ENCODE measurements around the gene SERPINI1. TPM values are rescaled to one million over a fixed set of nuclear protein-coding genes. Genes with fewer than 3 reads are reported as not detected.

The SERPINI1 gene
- total and polyA plus RNA-seq, 9 of the 15 experiments (the other 6 are each of a cell fraction or from before 2014, with no cell fraction given) = 1.6 to 9.9 (median 3.5) TPM

DNA sequence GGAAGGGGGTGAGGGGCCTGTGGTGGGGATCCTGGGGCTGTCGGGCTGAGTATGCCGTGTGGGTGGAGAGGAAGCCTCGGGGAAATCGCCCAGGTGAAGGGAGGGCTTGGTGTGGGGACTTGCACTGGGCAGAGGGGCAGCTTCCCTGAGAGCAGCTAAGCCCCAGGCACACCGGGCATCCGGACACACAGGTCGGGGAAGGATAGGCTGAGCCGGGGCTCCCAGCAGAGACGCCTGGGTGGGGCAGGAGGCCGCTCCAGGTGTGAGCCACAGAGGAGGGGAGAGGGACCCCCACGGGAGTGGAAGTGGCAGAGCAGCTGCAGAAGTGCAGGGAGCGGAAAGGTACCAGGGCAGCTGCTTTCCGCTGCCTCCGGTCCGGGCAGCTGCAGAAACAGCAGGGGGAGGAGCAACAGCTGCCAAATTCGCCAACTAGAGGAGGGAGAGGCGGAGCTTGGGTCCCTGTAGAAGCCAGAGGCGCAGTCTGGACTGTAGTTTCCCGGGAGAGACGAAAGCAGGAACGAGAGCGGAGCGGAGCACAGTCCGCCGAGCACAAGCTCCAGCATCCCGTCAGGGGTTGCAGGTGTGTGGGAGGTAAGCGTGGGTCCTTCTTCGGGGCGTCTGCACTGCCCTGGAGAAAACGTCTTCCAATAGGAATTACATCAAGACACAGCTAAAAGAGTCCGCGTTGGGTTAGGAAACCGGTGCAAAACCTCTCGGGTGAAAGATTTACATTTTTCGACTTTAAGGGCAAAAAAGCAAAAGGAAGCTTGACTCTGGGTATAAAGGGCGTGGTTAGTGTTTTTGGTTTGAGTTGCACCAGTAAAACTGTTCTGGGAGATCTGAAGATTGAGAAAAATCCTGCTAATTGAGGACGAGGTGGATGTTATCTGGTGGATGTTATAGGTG lies at the start of gene SERPINI1 (continued):
- TF ChIP-seq NUFIP1 (IDR thresholded peaks at IDR 0.05; ENCODE audit: partially characterized antibody) (no peak), CHD1 (IDR thresholded peaks at IDR 0.05; ENCODE audit: low read length) (no peak), HSF4 (CRISPR knock-in tag; IDR thresholded peaks at IDR 0.05; ENCODE audit: borderline replicate concordance) (no peak), CC2D1A (IDR thresholded peaks at IDR 0.05) (no peak), ZNF77 (CRISPR knock-in tag; IDR thresholded peaks at IDR 0.05) (no peak), NFXL1 (CRISPR knock-in tag; IDR thresholded peaks at IDR 0.05) (no peak), CREB5 (CRISPR knock-in tag; IDR thresholded peaks at IDR 0.05) (no peak), TCFL5 (CRISPR knock-in tag; conservative IDR thresholded peaks at IDR 0.05) (no peak), ZBTB17 (CRISPR knock-in tag; IDR thresholded peaks at IDR 0.05) (no peak), FOXA3 (CRISPR knock-in tag; conservative IDR thresholded peaks at IDR 0.05 in 1 of 2, IDR thresholded peaks at IDR 0.05 in 1 of 2) (0 out of 4 replicates have a peak, but pooled peaks of 1 of the 2 experiments have one; percentile 8), HNRNPH1 (optimal IDR thresholded peaks at IDR 0.05; ENCODE audit: low read depth, low read length) (no peak), E2F3 (CRISPR knock-in tag; IDR thresholded peaks at IDR 0.05) (no peak), RBM39 (optimal IDR thresholded peaks at IDR 0.05; ENCODE audit: low read depth, low read length) (no peak)
- TF ChIP-seq, protein P1, sequence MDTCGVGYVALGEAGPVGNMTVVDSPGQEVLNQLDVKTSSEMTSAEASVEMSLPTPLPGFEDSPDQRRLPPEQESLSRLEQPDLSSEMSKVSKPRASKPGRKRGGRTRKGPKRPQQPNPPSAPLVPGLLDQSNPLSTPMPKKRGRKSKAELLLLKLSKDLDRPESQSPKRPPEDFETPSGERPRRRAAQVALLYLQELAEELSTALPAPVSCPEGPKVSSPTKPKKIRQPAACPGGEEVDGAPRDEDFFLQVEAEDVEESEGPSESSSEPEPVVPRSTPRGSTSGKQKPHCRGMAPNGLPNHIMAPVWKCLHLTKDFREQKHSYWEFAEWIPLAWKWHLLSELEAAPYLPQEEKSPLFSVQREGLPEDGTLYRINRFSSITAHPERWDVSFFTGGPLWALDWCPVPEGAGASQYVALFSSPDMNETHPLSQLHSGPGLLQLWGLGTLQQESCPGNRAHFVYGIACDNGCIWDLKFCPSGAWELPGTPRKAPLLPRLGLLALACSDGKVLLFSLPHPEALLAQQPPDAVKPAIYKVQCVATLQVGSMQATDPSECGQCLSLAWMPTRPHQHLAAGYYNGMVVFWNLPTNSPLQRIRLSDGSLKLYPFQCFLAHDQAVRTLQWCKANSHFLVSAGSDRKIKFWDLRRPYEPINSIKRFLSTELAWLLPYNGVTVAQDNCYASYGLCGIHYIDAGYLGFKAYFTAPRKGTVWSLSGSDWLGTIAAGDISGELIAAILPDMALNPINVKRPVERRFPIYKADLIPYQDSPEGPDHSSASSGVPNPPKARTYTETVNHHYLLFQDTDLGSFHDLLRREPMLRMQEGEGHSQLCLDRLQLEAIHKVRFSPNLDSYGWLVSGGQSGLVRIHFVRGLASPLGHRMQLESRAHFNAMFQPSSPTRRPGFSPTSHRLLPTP (IDR thresholded peaks at IDR 0.05; ENCODE audit: borderline replicate concordance, extremely low read depth, insufficient read length) = no peak
- TF ChIP-seq, protein P2, sequence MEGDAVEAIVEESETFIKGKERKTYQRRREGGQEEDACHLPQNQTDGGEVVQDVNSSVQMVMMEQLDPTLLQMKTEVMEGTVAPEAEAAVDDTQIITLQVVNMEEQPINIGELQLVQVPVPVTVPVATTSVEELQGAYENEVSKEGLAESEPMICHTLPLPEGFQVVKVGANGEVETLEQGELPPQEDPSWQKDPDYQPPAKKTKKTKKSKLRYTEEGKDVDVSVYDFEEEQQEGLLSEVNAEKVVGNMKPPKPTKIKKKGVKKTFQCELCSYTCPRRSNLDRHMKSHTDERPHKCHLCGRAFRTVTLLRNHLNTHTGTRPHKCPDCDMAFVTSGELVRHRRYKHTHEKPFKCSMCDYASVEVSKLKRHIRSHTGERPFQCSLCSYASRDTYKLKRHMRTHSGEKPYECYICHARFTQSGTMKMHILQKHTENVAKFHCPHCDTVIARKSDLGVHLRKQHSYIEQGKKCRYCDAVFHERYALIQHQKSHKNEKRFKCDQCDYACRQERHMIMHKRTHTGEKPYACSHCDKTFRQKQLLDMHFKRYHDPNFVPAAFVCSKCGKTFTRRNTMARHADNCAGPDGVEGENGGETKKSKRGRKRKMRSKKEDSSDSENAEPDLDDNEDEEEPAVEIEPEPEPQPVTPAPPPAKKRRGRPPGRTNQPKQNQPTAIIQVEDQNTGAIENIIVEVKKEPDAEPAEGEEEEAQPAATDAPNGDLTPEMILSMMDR (IDR thresholded peaks at IDR 0.05 in 2 of 3, conservative IDR thresholded peaks at IDR 0.05 in 1 of 3; ENCODE audit: insufficient read depth in 2 of 3, low read depth in 1 of 3, low read length in 3 of 3) = no peak
- TF ChIP-seq, protein P3, sequence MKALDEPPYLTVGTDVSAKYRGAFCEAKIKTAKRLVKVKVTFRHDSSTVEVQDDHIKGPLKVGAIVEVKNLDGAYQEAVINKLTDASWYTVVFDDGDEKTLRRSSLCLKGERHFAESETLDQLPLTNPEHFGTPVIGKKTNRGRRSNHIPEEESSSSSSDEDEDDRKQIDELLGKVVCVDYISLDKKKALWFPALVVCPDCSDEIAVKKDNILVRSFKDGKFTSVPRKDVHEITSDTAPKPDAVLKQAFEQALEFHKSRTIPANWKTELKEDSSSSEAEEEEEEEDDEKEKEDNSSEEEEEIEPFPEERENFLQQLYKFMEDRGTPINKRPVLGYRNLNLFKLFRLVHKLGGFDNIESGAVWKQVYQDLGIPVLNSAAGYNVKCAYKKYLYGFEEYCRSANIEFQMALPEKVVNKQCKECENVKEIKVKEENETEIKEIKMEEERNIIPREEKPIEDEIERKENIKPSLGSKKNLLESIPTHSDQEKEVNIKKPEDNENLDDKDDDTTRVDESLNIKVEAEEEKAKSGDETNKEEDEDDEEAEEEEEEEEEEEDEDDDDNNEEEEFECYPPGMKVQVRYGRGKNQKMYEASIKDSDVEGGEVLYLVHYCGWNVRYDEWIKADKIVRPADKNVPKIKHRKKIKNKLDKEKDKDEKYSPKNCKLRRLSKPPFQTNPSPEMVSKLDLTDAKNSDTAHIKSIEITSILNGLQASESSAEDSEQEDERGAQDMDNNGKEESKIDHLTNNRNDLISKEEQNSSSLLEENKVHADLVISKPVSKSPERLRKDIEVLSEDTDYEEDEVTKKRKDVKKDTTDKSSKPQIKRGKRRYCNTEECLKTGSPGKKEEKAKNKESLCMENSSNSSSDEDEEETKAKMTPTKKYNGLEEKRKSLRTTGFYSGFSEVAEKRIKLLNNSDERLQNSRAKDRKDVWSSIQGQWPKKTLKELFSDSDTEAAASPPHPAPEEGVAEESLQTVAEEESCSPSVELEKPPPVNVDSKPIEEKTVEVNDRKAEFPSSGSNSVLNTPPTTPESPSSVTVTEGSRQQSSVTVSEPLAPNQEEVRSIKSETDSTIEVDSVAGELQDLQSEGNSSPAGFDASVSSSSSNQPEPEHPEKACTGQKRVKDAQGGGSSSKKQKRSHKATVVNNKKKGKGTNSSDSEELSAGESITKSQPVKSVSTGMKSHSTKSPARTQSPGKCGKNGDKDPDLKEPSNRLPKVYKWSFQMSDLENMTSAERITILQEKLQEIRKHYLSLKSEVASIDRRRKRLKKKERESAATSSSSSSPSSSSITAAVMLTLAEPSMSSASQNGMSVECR (CRISPR knock-in tag; IDR thresholded peaks at IDR 0.05) = 0 out of 2 replicates have a peak, but pooled peaks have one; percentile 16

Data from K562 (cell line).